Psoas muscle (tissue), 8 donors: ENCODE data around the gene SULT6B1. TPM values are rescaled to one million over a fixed set of nuclear protein-coding genes. Genes with fewer than 3 reads are reported as not detected.

Experiments
- ATAC-seq, 4 donors: fragments of 200-7000 bp; cut with Tn5 transposase; one replicate each; pipeline ENCODE4 v1.9.1; 2020; ENCODE audit warnings: moderate library complexity in 3 of 4, mild to moderate bottlenecking in 2 of 4
- DNase-seq, 2 donors: peaks; one replicate each; pipeline ENCODE4 v3.0.0-alpha.2; 2020
- H3K27ac ChIP-seq: fragments of 200-600 bp; one replicate; pipeline ENCODE4 v1.8.0; 2022
- H3K27me3 ChIP-seq, 3 donors: fragments of 200-600 bp in 1 of 3; one replicate each; pipeline versions ENCODE4 v1.6.1 to v1.8.0; 2013 to 2022; ENCODE audit warnings: low read length in 2 of 3, mild to moderate bottlenecking in 2 of 3, moderate library complexity in 1 of 3; ENCODE audit not compliant: insufficient read depth in 3 of 3
- H3K36me3 ChIP-seq, 2 donors: fragments of 200-600 bp in 1 of 2; one replicate each; pipeline versions ENCODE4 v1.6.1 to v1.8.0; 2013 to 2022; ENCODE audit warnings: low read depth in 1 of 2, mild to moderate bottlenecking in 1 of 2, moderate library complexity in 1 of 2; ENCODE audit not compliant: insufficient read depth in 1 of 2
- H3K4me1 ChIP-seq: fragments of 200-600 bp; one replicate; pipeline ENCODE4 v1.8.0; 2022
- H3K4me3 ChIP-seq: fragments of 200-600 bp; one replicate; pipeline ENCODE4 v1.8.0; 2022; ENCODE audit warnings: mild to moderate bottlenecking
- H3K9me3 ChIP-seq: fragments of 200-600 bp; one replicate; pipeline ENCODE4 v1.8.0; 2022
- WGBS, 3 donors: extraction: QIAGEN DNeasy Blood & Tissue Kit; methylation state at CpG; one replicate each; pipeline versions ENCODE4 v1.1.6 to v1.1.7; 2013; 5-methylcytosine and 5-hydroxymethylcytosine counted together
- intact Hi-C, 2 donors: fragments of 100-400 bp; cut with DNase I; formaldehyde crosslinking; loops; one replicate each; pipeline versions ENCODE4 v1.11.0 to v1.14.2; 2022
- polyA plus RNA-seq, 3 donors: library from polyadenylated mRNA; stranded (reverse); fragments of 200-250 nt; gene quantifications; one replicate each; pipeline ENCODE4 v1.2.3, GENCODE V29; 2013
- total RNA-seq, 4 donors: library from RNA; stranded (reverse); fragmentation: NEBNext Ultra II Directional in 2 of 4; extraction: Animal tissue kit (Norgen Biotek cat#: 25700) in 2 of 4; gene quantifications; one replicate each; pipeline versions ENCODE4 v1.2.1 to v1.2.4, GENCODE V29; 2021 to 2023
- TF ChIP-seq, protein P1 (sequence below): fragments of 200-600 bp; IDR thresholded peaks from one replicate; pipeline ENCODE4 v1.8.0; 2022; ENCODE audit warnings: antibody characterized with exemption
- donor health status: healthy with polysubstance abuse.
- donor health status: DM: no; HTN: no; CAD: no; lungs with moderate emphysema.
- donor health status: Bipolar disorder and iron deficiency.
- donor health status: healthy.
- donor health status: DM: yes; HTN: yes; CAD: no.
- donor health status: DM: no; HTN: no; CAD: no.
- donor health status: DM: no; HTN: no; CAD: no.
- donor health status: DM: yes; HTN: yes; CAD: no.

Gene SULT6B1
- total and polyA plus RNA-seq, 7 donors, result not detected

- Histone ChIP-seq H3K4me3 (no peak overlapping the region), H3K9me3 (no peaks in the 10 kb centered on the region), H3K4me1 (no peaks in the 10 kb centered on the region), H3K27me3 (no peaks in the 10 kb centered on the region), H3K27ac (no peak overlapping the region), H3K36me3 (peaks cover 0 to 59% of the 10 kb centered on the region in 2 donors)
- TF ChIP-seq, protein P1, sequence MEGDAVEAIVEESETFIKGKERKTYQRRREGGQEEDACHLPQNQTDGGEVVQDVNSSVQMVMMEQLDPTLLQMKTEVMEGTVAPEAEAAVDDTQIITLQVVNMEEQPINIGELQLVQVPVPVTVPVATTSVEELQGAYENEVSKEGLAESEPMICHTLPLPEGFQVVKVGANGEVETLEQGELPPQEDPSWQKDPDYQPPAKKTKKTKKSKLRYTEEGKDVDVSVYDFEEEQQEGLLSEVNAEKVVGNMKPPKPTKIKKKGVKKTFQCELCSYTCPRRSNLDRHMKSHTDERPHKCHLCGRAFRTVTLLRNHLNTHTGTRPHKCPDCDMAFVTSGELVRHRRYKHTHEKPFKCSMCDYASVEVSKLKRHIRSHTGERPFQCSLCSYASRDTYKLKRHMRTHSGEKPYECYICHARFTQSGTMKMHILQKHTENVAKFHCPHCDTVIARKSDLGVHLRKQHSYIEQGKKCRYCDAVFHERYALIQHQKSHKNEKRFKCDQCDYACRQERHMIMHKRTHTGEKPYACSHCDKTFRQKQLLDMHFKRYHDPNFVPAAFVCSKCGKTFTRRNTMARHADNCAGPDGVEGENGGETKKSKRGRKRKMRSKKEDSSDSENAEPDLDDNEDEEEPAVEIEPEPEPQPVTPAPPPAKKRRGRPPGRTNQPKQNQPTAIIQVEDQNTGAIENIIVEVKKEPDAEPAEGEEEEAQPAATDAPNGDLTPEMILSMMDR, result no peak
- no peak for DNase-seq
- intact Hi-C loops, result no loop called here
- 96 to 98% (median 98%) methylated on average over 7 of the region's 7 CpGs for WGBS, 3 donors
- no peak for ATAC-seq
These were observed 40.1 kb downstream of the SULT6B1 start for GRCh38 chr2:37148325-37148724.

DNA sequence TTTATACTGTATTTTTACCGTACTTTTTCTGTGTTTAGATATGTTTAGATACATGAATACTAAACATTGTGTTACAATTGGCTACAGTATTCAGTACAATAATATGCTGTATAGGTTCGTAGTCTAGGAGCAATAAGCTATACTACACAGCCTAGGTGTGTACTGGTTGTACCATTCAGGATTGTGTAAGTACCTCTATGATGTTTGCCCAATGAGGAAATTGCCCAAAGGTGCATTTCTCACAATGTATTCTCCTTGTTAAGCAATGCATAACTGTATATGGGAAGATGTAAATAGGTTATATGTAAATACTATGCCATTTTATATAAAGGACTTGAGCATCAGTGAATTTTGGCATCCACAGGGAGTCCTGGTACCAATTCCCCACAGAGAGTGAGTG lies 42.4 kb downstream of the SULT6B1 start:
- H3K4me3 ChIP-seq, result no peak overlapping the region
- peaks cover 0 to 80% of the 10 kb centered on the region in 2 donors for H3K36me3 ChIP-seq
- intact Hi-C loops, result no loop called here
- no peaks in the 10 kb centered on the region for H3K27me3 ChIP-seq
- TF ChIP-seq, protein P1, result no peak
- no peak overlapping the region for H3K27ac ChIP-seq
- ATAC-seq (no peak), DNase-seq (no peak)
- H3K9me3 ChIP-seq, result no peaks in the 10 kb centered on the region
- 96 to 100% (median 99%) methylated on average over 2 of the region's 2 CpGs for WGBS, 3 donors
- H3K4me1 ChIP-seq, result no peaks in the 10 kb centered on the region

DNA sequence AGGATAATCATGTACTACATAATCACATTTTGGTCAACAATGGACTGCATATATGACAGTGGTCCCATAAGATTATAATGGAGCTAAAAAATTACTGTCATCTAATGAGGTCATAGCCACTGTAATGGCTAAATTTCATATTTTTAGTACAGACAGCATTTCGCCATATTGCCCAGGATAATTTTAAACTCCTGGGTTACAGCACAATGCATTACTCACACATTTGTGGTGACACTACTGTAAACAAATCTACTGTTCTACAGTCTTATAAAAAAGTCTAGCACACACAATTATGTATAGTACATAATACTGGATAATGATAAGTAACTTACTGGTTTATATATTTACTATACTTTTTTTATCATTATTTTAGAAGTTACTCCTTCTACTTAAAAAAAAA lies 44.5 kb downstream of the SULT6B1 start:
- DNase-seq, result no peak
- intact Hi-C loops, result no loop called here
- TF ChIP-seq, protein P1, result no peak
- H3K4me3 ChIP-seq, result no peak overlapping the region
- H3K4me1 ChIP-seq, result no peaks in the 10 kb centered on the region
- ATAC-seq, result no peak
- H3K27ac ChIP-seq, result no peak overlapping the region
- WGBS, 3 donors, result 95 to 100% (median 97%) methylated on average over 1 of the region's 1 CpG
- no peaks in the 10 kb centered on the region for H3K9me3 ChIP-seq
- H3K36me3 ChIP-seq, result peaks cover 0 to 99% of the 10 kb centered on the region in 2 donors
- no peaks in the 10 kb centered on the region for H3K27me3 ChIP-seq

DNA sequence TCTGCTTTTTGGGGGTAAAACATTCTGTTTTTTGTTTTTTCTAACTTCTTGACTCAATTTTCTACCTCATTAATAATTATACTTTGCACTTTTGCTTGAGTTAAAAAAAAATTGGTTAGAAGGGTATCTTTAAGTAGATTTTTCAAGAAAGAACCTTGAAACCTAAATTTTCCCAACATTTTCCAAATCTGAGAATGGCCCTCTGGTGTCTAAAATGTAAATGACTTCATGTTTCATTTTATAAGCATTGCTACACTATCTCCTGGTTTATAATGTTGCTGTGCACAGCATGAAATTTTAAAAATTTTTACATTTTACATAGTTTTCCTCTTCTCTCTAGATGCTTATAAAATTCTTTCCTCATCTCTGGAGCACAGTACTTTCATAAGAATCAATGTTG lies 45.9 kb downstream of the SULT6B1 start:
- TF ChIP-seq, protein P1, result no peak
- Histone ChIP-seq H3K36me3 (peaks cover 0 to 99% of the 10 kb centered on the region in 2 donors), H3K27ac (no peak overlapping the region), H3K9me3 (no peaks in the 10 kb centered on the region), H3K4me1 (no peaks in the 10 kb centered on the region), H3K27me3 (no peaks in the 10 kb centered on the region), H3K4me3 (no peak overlapping the region)
- ATAC-seq, result no peak
- intact Hi-C loops, result no loop called here
- DNase-seq, result no peak

DNA sequence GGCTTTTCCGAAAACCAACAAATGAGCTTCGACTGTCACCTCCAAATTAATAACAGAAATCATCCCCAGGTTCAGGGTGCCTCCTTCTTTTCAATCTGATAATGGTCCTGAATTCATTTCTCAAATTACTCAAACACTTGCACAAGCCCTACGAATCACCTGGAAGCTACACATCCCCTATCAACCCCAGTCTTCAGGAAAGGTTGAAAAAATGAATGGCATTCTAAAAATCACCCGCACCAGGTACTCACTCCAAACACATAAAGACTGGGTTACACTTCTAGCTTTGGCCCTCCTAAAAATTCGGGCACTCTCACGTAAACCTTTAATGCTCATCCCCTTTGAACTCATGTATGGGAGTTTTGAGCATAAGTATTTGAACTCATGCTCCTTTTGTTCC lies 55.6 kb downstream of the SULT6B1 start:
- H3K27ac ChIP-seq, result no peak overlapping the region
- intact Hi-C loops, result no loop called here
- no peaks in the 10 kb centered on the region for H3K27me3 ChIP-seq
- H3K9me3 ChIP-seq, result no peaks in the 10 kb centered on the region
- ATAC-seq (no peak), DNase-seq (no peak)
- no peaks in the 10 kb centered on the region for H3K4me1 ChIP-seq
- WGBS, 3 donors, result 93 to 96% (median 94%) methylated on average over 6 of the region's 6 CpGs
- H3K4me3 ChIP-seq, result no peak overlapping the region
- peaks cover 4 to 95% of the 10 kb centered on the region in 2 donors for H3K36me3 ChIP-seq
- TF ChIP-seq, protein P1, result no peak
